H1 (cell line): ENCODE results near the gene IL1RAP. TPM values are rescaled to one million over a fixed set of nuclear protein-coding genes. Genes with fewer than 3 reads are reported as not detected.

Experiments used
- CEBPB ChIP-seq: IDR thresholded peaks from 2 replicates; pipeline ENCODE4 v1.6.1; 2012; ENCODE audit warnings: low read depth, low read length
- GTF2F1 ChIP-seq: IDR thresholded peaks from 2 replicates; pipeline ENCODE4 v1.6.1; 2012; ENCODE audit warnings: low read depth, low read length, improper control_type of control experiment, borderline replicate concordance
- RNF2 ChIP-seq: fragments of 200-900, 300-1000 bp; sonication (generic); IDR thresholded peaks from 2 replicates; pipeline ENCODE4 v1.7.1; 2016; ENCODE audit warnings: borderline replicate concordance, low read depth, mild to moderate bottlenecking, antibody characterized with exemption, low read length; ENCODE audit not compliant: poor library complexity, severe bottlenecking; ENCODE audit errors: missing control alignments
- SIRT6 ChIP-seq: IDR thresholded peaks from one replicate; pipeline ENCODE4 v1.7.1; 2012; ENCODE audit warnings: low read length, inconsistent platforms
- SP2 ChIP-seq: IDR thresholded peaks from 2 replicates; pipeline ENCODE4 v1.6.1; 2012; ENCODE audit warnings: mild to moderate bottlenecking, low read length, inconsistent platforms
- YY1 ChIP-seq: IDR thresholded peaks from 2 replicates; pipeline ENCODE4 v1.6.1; 2011; ENCODE audit warnings: low read depth, mild to moderate bottlenecking, low read length
- polyA plus RNA-seq, 7 experiments: library from polyadenylated mRNA; depleted of rRNA in 3 of 7; stranded (reverse) in 5 of 7; unstranded in 2 of 7; fragments of >200 nt in 5 of 7; fragments of 200-250 nt in 2 of 7; gene quantifications; 1 replicate in 5 of 7; 2 replicates in 1 of 7; 4 replicates in 1 of 7; pipeline versions ENCODE4 v1.2.1 to v1.2.3, GENCODE V29; 2011 to 2013; ENCODE audit warnings: missing spikeins in 2 of 7, mixed read lengths in 2 of 7
- total RNA-seq: library from RNA; stranded (reverse); fragmentation: NEBNext Ultra II Directional; extraction: Animal tissue kit (Norgen Biotek cat#: 25700); gene quantifications from 2 replicates; pipeline ENCODE4 v1.2.1, GENCODE V29; 2021

The IL1RAP gene
- total and polyA plus RNA-seq, 2 of the 8 experiments (the other 6 are each of a cell fraction or from before 2014, with no cell fraction given): 2.4 to 3.9 TPM

DNA sequence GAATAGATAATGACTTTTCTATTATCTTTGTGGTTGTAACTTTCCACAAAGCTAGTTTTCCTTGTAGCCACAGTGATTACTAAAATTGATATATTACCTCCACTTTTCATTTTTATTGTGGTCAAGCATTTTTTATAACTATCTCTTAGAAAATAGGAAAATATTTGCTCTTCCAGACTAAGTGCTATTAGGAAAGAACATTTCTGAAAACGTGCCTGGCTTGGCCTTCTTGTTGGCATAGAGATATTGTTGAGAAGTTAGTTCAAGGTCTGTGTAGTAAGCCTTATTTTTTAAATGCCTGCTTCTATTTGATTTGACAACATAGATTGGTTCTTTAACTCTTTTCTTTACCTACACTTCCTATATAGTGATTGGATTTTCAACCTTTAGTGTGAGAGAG is 101.7 kb downstream of the IL1RAP start (continued):
- no peak for TF ChIP-seq GTF2F1
- TF ChIP-seq CEBPB: no peak
- no peak for TF ChIP-seq RNF2
- no peak for TF ChIP-seq SIRT6
- no peak for TF ChIP-seq YY1
- no peak for TF ChIP-seq SP2
